ENCODE measurements around the gene FEZF2. TPM values are rescaled to one million over a fixed set of nuclear protein-coding genes. Genes with fewer than 3 reads are reported as not detected.

The FEZF2 gene
- total and polyA plus RNA-seq, 2 of the 13 experiments (the other 11 are each of a cell fraction or from before 2014, with no cell fraction given): not detected

GRCh38 chr3:62366126-62366484 is 7.2 kb downstream of the FEZF2 start:
- Histone ChIP-seq H3K27me3 (ENCODE audit: control insufficient read depth in 1 of 2, insufficient read depth in 2 of 2, low read length in 2 of 2) (peaks cover 1 to 48% of the 10 kb centered on the region in 2 experiments; a peak in 4 of 5 replicates), H3K36me3 (replicated peaks in 1 of 2; ENCODE audit: control insufficient read depth in 1 of 2, insufficient read depth in 2 of 2, low read length in 2 of 2) (no peaks in the 10 kb centered on the region), H3K9ac (ENCODE audit: insufficient read depth, low read depth, low read length) (no peak overlapping the region), H3K4me2 (ENCODE audit: low read depth, low read length) (no peak overlapping the region), H3K4me1 (ENCODE audit: insufficient read depth, low read length) (no peaks in the 10 kb centered on the region), H3K9me3 (ENCODE audit: low read length) (no peaks in the 10 kb centered on the region), H4K20me1 (ENCODE audit: insufficient read depth, low read length) (no peaks in the 10 kb centered on the region), H3K79me2 (ENCODE audit: insufficient read depth, low read length) (no peaks in the 10 kb centered on the region), H3K27ac (ENCODE audit: extremely low read length, insufficient read depth, low read length) (no peak overlapping the region), H2AFZ (ENCODE audit: low read length) (no peak overlapping the region), H3K4me3 (replicated peaks in 1 of 3; ENCODE audit: insufficient read depth in 1 of 3, low read depth in 2 of 3, low read length in 3 of 3) (no peak overlapping the region)
- ChIA-PET POLR2A (no interaction called here), CTCF (ENCODE audit: low intra/inter-chr PET ratio, low total read pairs) (no interaction called here)
- BruUV-seq (replicated peaks): no TSS peak
- in situ Hi-C loops (cut with HindIII; ENCODE audit: extremely low pct_ligation_motif_present, low pct_unique_long_range_greater_than_20kb) (no loop called here), intact Hi-C loops (cut with micrococcal nuclease; ENCODE audit: unreplicated experiment) (no loop called here)
- ATAC-seq (no peak), DNase-seq (ENCODE audit: low spot score) (no peak), FAIRE-seq (no peak)
- 5% methylated on average over 4 of the region's 4 CpGs for WGBS (ENCODE audit: low lambda C conversion rate)
- TF ChIP-seq ZNF431 (CRISPR knock-in tag; IDR thresholded peaks at IDR 0.05; ENCODE audit: borderline replicate concordance, low read depth) (no peak), ZUFSP (CRISPR knock-in tag; IDR thresholded peaks at IDR 0.05; ENCODE audit: borderline replicate concordance) (no peak), MAZ (IDR thresholded peaks at IDR 0.05; ENCODE audit: borderline replicate concordance, low read depth, low read length) (no peak), MAZ (CRISPR knock-in tag; IDR thresholded peaks at IDR 0.05; ENCODE audit: low read depth) (no peak), ZMYM4 (CRISPR knock-in tag; IDR thresholded peaks at IDR 0.05) (no peak), KLF13 (CRISPR knock-in tag; IDR thresholded peaks at IDR 0.05) (no peak), ADNP (CRISPR knock-in tag; IDR thresholded peaks at IDR 0.05) (no peak)
